Natural killer cell (primary cell): ENCODE data around the gene CD177. TPM values are rescaled to one million over a fixed set of nuclear protein-coding genes. Genes with fewer than 3 reads are reported as not detected.
"Not testable (repeated sequence)": the region's sequence is repeated elsewhere in the genome, so short reads cannot be mapped to it uniquely, and the experiment has no call there.

Experiments
- ATAC-seq, 3 donors: fragments of 150-1000 bp in 2 of 3; fragments of 200-7000 bp in 1 of 3; cut with Tn5 transposase; 1 replicate in 1 of 3; 2 replicates in 2 of 3; pipeline ENCODE4 v1.10.0; 2021; ENCODE audit warnings: mild to moderate bottlenecking in 2 of 3, moderate library complexity in 2 of 3
- DNase-seq, 2 donors: peaks; one replicate each; pipeline versions ENCODE4 v3.0.0 to v3.0.0-alpha.2; 2013 to 2021; ENCODE audit warnings: mixed read lengths in 1 of 2
- H3K27ac ChIP-seq: one replicate; pipeline ENCODE4 v1.5.1; 2013; ENCODE audit warnings: mild to moderate bottlenecking, low read length
- H3K27me3 ChIP-seq: one replicate; pipeline ENCODE4 v1.6.1; 2013; ENCODE audit warnings: low read length; ENCODE audit not compliant: control insufficient read depth, insufficient read depth
- H3K36me3 ChIP-seq: one replicate; pipeline ENCODE4 v1.6.1; 2013; ENCODE audit warnings: low read length; ENCODE audit not compliant: control insufficient read depth, insufficient read depth
- H3K4me1 ChIP-seq: one replicate; pipeline ENCODE4 v1.6.1; 2013; ENCODE audit warnings: low read length; ENCODE audit not compliant: control insufficient read depth, insufficient read depth
- H3K4me3 ChIP-seq: one replicate; pipeline ENCODE4 v1.5.1; 2013; ENCODE audit warnings: low read length
- H3K9me3 ChIP-seq: one replicate; pipeline ENCODE4 v1.6.1; 2013; ENCODE audit warnings: low read length; ENCODE audit not compliant: control insufficient read depth, insufficient read depth
- H3K27ac Mint-ChIP-seq, 2 donors: one replicate each; pipeline ENCODE4 v1.8.0; 2022; ENCODE audit warnings: mild to moderate bottlenecking in 2 of 2, mixed read lengths in 2 of 2, moderate library complexity in 1 of 2
- H3K27me3 Mint-ChIP-seq, 2 donors: one replicate each; pipeline ENCODE4 v1.8.0; 2022; ENCODE audit warnings: low read depth in 2 of 2, mixed read lengths in 2 of 2
- H3K36me3 Mint-ChIP-seq: one replicate; pipeline ENCODE4 v1.8.0; 2022; ENCODE audit warnings: mixed read lengths
- H3K4me1 Mint-ChIP-seq, 2 donors: one replicate each; pipeline ENCODE4 v1.8.0; 2022; ENCODE audit warnings: mixed read lengths in 2 of 2
- H3K4me3 Mint-ChIP-seq: one replicate; pipeline ENCODE4 v1.8.0; 2022; ENCODE audit warnings: mild to moderate bottlenecking, moderate library complexity, mixed read lengths
- H3K9me3 Mint-ChIP-seq, 2 donors: one replicate each; pipeline ENCODE4 v1.8.0; 2022; ENCODE audit warnings: mixed read lengths in 2 of 2
- WGBS: methylation state at CpG from one replicate; pipeline ENCODE4 v1.1.7; 2013; ENCODE audit warnings: missing lambda C conversion rate; ENCODE audit not compliant: insufficient coverage; 5-methylcytosine and 5-hydroxymethylcytosine counted together
- intact Hi-C: fragments of 100-400 bp; cut with micrococcal nuclease; formaldehyde crosslinking; loops from one replicate; pipeline ENCODE4 v1.14.2; 2022
- total RNA-seq, 4 donors: library from RNA; stranded (reverse); fragments of 120-200 nt in 1 of 4; gene quantifications; one replicate each; pipeline versions ENCODE4 v1.2.3 to v1.2.4, GENCODE V29; 2013 to 2022
- TF ChIP-seq, protein P1 (sequence below): fragments of 200-600 bp; IDR thresholded peaks from one replicate; pipeline ENCODE4 v1.8.0; 2022; ENCODE audit warnings: antibody characterized with exemption

CD177 gene
- total RNA-seq, 3 donors from 2014 or later (not counting 1 experiment from before 2014, with no cell fraction given) = not detected

DNA sequence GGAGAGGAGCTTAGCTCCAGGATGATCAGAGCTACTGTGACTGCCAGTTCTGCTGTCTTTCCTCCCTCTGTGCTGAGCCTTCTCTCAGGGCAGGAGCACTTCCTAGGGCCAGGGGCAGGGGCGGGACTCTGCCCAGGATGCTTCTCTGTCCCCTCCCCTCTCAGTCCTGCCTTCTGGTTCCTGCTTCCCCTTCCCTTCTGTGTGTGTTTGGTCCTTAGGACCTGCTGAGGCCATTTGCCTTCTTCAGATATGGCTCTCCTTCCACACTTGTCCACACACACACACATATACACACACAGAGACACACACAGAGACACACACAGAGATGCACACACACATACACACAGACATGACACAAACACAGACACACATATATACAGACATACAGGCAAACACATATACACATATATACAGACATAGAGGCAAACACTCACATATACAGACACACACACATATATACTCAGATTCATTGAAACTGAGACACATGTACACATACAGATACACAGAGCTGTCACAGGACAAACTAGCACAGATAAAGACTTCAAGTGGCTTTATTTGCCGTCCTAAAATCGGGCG is 22.0 kb upstream of the CD177 start:
- no peak overlapping the region for H3K27ac Mint-ChIP-seq
- ATAC-seq (no peak), DNase-seq (no peak)
- no peaks in the 10 kb centered on the region for H3K9me3 Mint-ChIP-seq
- WGBS = 89% methylated on average over 4 of the region's 4 CpGs
- TF ChIP-seq, protein P1, sequence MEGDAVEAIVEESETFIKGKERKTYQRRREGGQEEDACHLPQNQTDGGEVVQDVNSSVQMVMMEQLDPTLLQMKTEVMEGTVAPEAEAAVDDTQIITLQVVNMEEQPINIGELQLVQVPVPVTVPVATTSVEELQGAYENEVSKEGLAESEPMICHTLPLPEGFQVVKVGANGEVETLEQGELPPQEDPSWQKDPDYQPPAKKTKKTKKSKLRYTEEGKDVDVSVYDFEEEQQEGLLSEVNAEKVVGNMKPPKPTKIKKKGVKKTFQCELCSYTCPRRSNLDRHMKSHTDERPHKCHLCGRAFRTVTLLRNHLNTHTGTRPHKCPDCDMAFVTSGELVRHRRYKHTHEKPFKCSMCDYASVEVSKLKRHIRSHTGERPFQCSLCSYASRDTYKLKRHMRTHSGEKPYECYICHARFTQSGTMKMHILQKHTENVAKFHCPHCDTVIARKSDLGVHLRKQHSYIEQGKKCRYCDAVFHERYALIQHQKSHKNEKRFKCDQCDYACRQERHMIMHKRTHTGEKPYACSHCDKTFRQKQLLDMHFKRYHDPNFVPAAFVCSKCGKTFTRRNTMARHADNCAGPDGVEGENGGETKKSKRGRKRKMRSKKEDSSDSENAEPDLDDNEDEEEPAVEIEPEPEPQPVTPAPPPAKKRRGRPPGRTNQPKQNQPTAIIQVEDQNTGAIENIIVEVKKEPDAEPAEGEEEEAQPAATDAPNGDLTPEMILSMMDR = no peak
- peaks cover 0 to 6% of the 10 kb centered on the region in 2 donors for H3K27me3 Mint-ChIP-seq
- intact Hi-C loops = no loop called here
- Histone ChIP-seq H3K4me3 (no peak overlapping the region), H3K27me3 (no peaks in the 10 kb centered on the region), H3K27ac (no peak overlapping the region), H3K4me1 (peaks cover 5% of the 10 kb centered on the region), H3K9me3 (no peaks in the 10 kb centered on the region), H3K36me3 (no peaks in the 10 kb centered on the region)
- no peak overlapping the region for H3K4me3 Mint-ChIP-seq
- H3K4me1 Mint-ChIP-seq = no peaks in the 10 kb centered on the region
- no peaks in the 10 kb centered on the region for H3K36me3 Mint-ChIP-seq

DNA sequence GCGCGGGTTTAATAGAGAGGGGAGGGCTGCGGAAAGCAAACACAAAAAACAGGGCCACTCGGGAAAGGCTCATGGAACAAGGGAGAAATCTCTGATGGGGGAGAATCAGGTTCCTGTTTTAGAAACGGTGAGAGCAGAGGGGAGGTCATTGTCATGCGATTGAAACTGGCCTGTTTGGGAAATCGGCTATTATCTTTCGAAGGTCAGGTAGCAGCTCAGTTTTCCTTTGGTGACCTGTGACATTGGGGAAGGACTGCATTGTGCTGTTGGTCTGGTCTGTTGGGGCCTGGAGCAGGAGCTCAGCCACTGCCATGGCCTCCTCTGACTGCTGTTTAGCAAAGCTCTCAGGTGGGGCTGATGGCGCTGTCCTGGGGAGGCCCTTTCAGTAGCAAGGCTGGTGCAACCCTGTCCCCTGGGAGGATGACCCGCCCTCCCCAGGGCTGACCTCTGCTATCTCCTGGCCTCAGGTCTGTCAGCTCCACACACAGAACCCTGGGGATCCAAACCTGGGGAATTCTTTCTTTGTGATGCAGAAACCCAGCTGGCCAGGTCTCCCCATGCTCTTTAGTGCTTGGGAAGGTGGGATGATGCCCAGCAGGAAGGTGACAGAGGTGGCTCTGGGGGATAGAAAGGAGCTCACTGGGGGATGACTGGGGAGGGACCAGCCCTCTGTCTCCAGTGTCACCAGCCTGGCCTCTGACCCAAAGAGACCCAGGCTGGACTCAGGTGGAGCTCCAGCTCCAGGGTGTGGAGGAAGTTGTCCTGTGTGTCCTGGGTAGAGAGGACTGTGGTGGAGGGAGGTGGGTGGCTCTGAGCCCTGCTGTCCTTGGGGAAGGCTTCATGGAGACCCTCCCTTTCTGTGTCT is 21.2 kb upstream of the CD177 start:
- Mint-ChIP-seq H3K36me3 (no peaks in the 10 kb centered on the region), H3K4me1 (no peaks in the 10 kb centered on the region), H3K27me3 (peaks cover 0 to 9% of the 10 kb centered on the region in 2 donors), H3K4me3 (no peak overlapping the region), H3K9me3 (no peaks in the 10 kb centered on the region), H3K27ac (no peak overlapping the region)
- Histone ChIP-seq H3K27ac (no peak overlapping the region), H3K4me1 (peaks cover 5% of the 10 kb centered on the region), H3K27me3 (no peaks in the 10 kb centered on the region), H3K9me3 (no peaks in the 10 kb centered on the region), H3K4me3 (no peak overlapping the region), H3K36me3 (no peaks in the 10 kb centered on the region)
- TF ChIP-seq, protein P1 = no peak
- DNase-seq = no peak
- ATAC-seq = peak in 1 of 3 donors; percentile 14
- WGBS = 88% methylated on average over 10 of the region's 10 CpGs
- intact Hi-C loops = no loop called here

DNA sequence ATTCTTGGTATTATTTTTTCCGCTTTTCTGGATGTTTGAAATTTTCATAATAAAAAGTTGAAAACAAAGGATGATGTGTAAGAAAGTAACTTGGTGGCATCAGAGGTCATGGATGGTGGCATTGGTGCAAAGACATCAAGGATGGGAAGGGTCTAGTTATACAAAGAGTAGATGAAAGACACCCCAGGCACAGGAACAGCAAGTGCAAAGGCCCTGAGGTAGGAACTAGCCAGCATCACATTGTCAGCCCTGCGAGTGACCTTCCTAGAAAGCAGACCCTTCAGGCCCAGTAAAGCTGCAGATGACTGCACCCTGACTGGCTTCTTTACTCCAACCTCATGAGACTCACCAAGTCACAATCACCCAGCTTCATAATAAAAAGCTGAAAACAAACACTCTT is 17.0 kb upstream of the CD177 start:
- intact Hi-C loops, H3K27ac ChIP-seq, H3K4me3 ChIP-seq, H3K36me3 Mint-ChIP-seq, H3K27me3 ChIP-seq, H3K4me1 Mint-ChIP-seq, DNase-seq, H3K4me1 ChIP-seq, H3K9me3 Mint-ChIP-seq, H3K36me3 ChIP-seq, H3K27ac Mint-ChIP-seq, H3K9me3 ChIP-seq, H3K4me3 Mint-ChIP-seq, ATAC-seq: not testable (repeated sequence)
- WGBS = 91% methylated on average over 2 of the region's 2 CpGs
- H3K27me3 Mint-ChIP-seq = peaks cover 9 to 13% of the 10 kb centered on the region in 2 donors

DNA sequence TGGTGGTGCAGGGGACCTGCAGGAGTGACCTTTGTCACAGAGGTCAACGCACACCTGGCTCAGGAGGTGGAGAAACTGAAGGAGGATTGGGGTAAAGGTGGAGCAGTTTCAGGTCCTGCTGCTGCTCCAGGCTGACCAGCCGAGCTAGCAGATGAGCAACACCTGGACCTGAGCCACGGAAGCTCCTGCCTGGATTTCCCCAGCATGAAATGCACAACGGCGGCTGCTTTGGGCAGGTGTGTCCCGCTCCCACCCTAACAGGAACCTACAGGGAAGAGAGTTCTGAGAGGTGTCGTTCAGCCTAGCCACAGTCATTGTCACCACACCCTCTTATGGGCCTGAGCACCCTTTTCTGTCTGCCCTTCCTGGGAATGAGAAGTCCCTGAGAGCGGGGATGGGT is 15.7 kb upstream of the CD177 start:
- ATAC-seq = no peak
- Mint-ChIP-seq H3K36me3 (no peaks in the 10 kb centered on the region), H3K4me1 (no peaks in the 10 kb centered on the region), H3K9me3 (no peaks in the 10 kb centered on the region), H3K27ac (no peak overlapping the region), H3K27me3 (peaks cover 9 to 13% of the 10 kb centered on the region in 2 donors), H3K4me3 (no peak overlapping the region)
- Histone ChIP-seq H3K4me3 (no peak overlapping the region), H3K27ac (no peak overlapping the region), H3K36me3 (no peaks in the 10 kb centered on the region), H3K9me3 (no peaks in the 10 kb centered on the region), H3K27me3 (no peaks in the 10 kb centered on the region), H3K4me1 (peaks cover 4% of the 10 kb centered on the region)
- intact Hi-C loops = no loop called here
- TF ChIP-seq, protein P1 = no peak
- whole genome bisulfite sequencing = 83% methylated on average over 7 of the region's 8 CpGs
- no peak for DNase-seq
